Measurements from ENCODE around the gene TRAPPC1. TPM values are rescaled to one million over a fixed set of nuclear protein-coding genes. Genes with fewer than 3 reads are reported as not detected.

Gene TRAPPC1
- 10 to 100 TPM; 57.9 to 70.9 TPM for total RNA-seq

GRCh38 chr17:7931709-7932482 is at the start of gene TRAPPC1, which contains the start of gene CNTROB:
TRAPPC1 (minus strand) TSS chr17:7931946; CDS start chr17:7931829, 117 bp downstream.
CNTROB (plus strand) TSS chr17:7932206; CDS start chr17:7933080, 874 bp downstream.
- peak within 1 kb of the TSS; percentile 64 to 72 for H3K4me3 ChIP-seq
- no peaks in the 10 kb centered on the region for H3K27me3 ChIP-seq (replicated peaks; ENCODE audit: insufficient read depth)
- peak; percentile 99 for DNase-seq (ENCODE audit: low spot score)
- H3K36me3 ChIP-seq = no peaks in the 10 kb centered on the region
- no peaks in the 10 kb centered on the region for H3K4me1 ChIP-seq (replicated peaks)
- intact Hi-C loops (cut with DNase I) = no loop called here
- TF ChIP-seq POLR2AphosphoS5 (IDR thresholded peaks at IDR 0.05) (peak; percentile 99), CTCF (IDR thresholded peaks at IDR 0.05) (peak in 1 of 4 experiments; percentile 17), POLR2A (IDR thresholded peaks at IDR 0.05) (peak; percentile 79)
- no peaks in the 10 kb centered on the region for H3K9me3 ChIP-seq
- WGBS = under 1% methylated on average over 37 of the region's 55 CpGs
- H3K27ac ChIP-seq = peak within 1 kb of the TSS; percentile 71 to 81

- H3K36me3 ChIP-seq = no peaks in the 10 kb centered on the region
- WGBS = 87% methylated on average over 5 of the region's 5 CpGs
- no peak overlapping the region for H3K27ac ChIP-seq
- H3K4me1 ChIP-seq (replicated peaks) = no peaks in the 10 kb centered on the region
- intact Hi-C loops (cut with DNase I) = no loop called here
- no peak for DNase-seq (ENCODE audit: low spot score)
- TF ChIP-seq CTCF (IDR thresholded peaks at IDR 0.05) (no peak), POLR2A (IDR thresholded peaks at IDR 0.05) (no peak), POLR2AphosphoS5 (IDR thresholded peaks at IDR 0.05) (no peak)
- H3K4me3 ChIP-seq = no peak overlapping the region
- H3K27me3 ChIP-seq (replicated peaks; ENCODE audit: insufficient read depth) = no peaks in the 10 kb centered on the region
- H3K9me3 ChIP-seq = no peaks in the 10 kb centered on the region
Observed at GRCh38 chr17:7977805-7978204, 46.1 kb upstream of the TRAPPC1 start.

- TF ChIP-seq POLR2A (IDR thresholded peaks at IDR 0.05) = no peak
- no peak for TF ChIP-seq CTCF (IDR thresholded peaks at IDR 0.05)
- TF ChIP-seq POLR2AphosphoS5 (IDR thresholded peaks at IDR 0.05) = no peak
- Histone ChIP-seq H3K36me3 (no peaks in the 10 kb centered on the region), H3K27me3 (replicated peaks; ENCODE audit: insufficient read depth) (no peaks in the 10 kb centered on the region), H3K9me3 (no peaks in the 10 kb centered on the region), H3K27ac (no peak overlapping the region), H3K4me3 (no peak overlapping the region), H3K4me1 (replicated peaks) (no peaks in the 10 kb centered on the region)
- DNase-seq (ENCODE audit: low spot score) = no peak
- 89% methylated on average over 4 of the region's 4 CpGs for WGBS
- intact Hi-C loops (cut with DNase I) = no loop called here
Observed at GRCh38 chr17:7977039-7977438, 45.3 kb upstream of the TRAPPC1 start.

- H3K27me3 ChIP-seq (replicated peaks; ENCODE audit: insufficient read depth) = no peaks in the 10 kb centered on the region
- TF ChIP-seq POLR2A (IDR thresholded peaks at IDR 0.05) = no peak
- TF ChIP-seq CTCF (IDR thresholded peaks at IDR 0.05) = no peak
- TF ChIP-seq POLR2AphosphoS5 (IDR thresholded peaks at IDR 0.05) = no peak
- no peaks in the 10 kb centered on the region for H3K4me1 ChIP-seq (replicated peaks)
- H3K27ac ChIP-seq = no peak overlapping the region
- no peak overlapping the region for H3K4me3 ChIP-seq
- no peak for DNase-seq (ENCODE audit: low spot score)
- no peaks in the 10 kb centered on the region for H3K36me3 ChIP-seq
- intact Hi-C loops (cut with DNase I) = no loop called here
- no peaks in the 10 kb centered on the region for H3K9me3 ChIP-seq
Observed at GRCh38 chr17:7974638-7975131, 42.9 kb upstream of the TRAPPC1 start.

Data from prostate gland (tissue), 2 donors.